Panc1 (cell line): Measurements from ENCODE around the gene BABAM2. TPM values are rescaled to one million over a fixed set of nuclear protein-coding genes. Genes with fewer than 3 reads are reported as not detected.

Experiments
- ATAC-seq: fragments of 200-7000 bp; cut with Tn5 transposase; 2 replicates; pipeline ENCODE4 v1.9.1; 2020; ENCODE audit warnings: mild to moderate bottlenecking, moderate library complexity
- BruUV-seq: library from RNA; stranded (reverse); fragments of 400-500 nt; replicated peaks from 2 replicates; lab custom pipeline; 2021; lab: Mats Ljungman, UMichigan
- CTCF ChIA-PET: fragments of 300-600 bp; sonication (Branson Sonifier 250); formaldehyde crosslinking; loops from one replicate; lab custom pipeline; 2022; ENCODE audit warnings: antibody characterized with exemption; lab: Charles Lee
- POLR2A ChIA-PET: fragments of 300-600 bp; sonication (Branson Sonifier 250); formaldehyde crosslinking; loops from one replicate; lab custom pipeline; 2022; ENCODE audit warnings: antibody characterized with exemption; lab: Charles Lee
- DNase-seq: peaks from one replicate; pipeline ENCODE4 v3.0.0-alpha.2; 2010; ENCODE audit warnings: low read depth, low spot score
- H3K27ac ChIP-seq: 2 replicates; pipeline ENCODE4 v1.5.1; 2011; ENCODE audit warnings: mild to moderate bottlenecking, low read length, inconsistent platforms
- H3K27me3 ChIP-seq: fragments of 200-500 bp; sonication (Bioruptor generic); 2 replicates; pipeline ENCODE4 v1.6.0; 2014; ENCODE audit warnings: low read length, inconsistent platforms; ENCODE audit not compliant: control insufficient read depth, insufficient read depth
- H3K36me3 ChIP-seq: fragments of 200-500 bp; sonication (Bioruptor generic); 2 replicates; pipeline ENCODE4 v1.5.1; 2014; ENCODE audit warnings: inconsistent platforms, mild to moderate bottlenecking, low read length, moderate library complexity; ENCODE audit not compliant: control insufficient read depth, insufficient read depth
- H3K4me1 ChIP-seq: 2 replicates; pipeline ENCODE4 v1.5.1; 2011; ENCODE audit warnings: inconsistent platforms, mild to moderate bottlenecking, low read length, moderate library complexity; ENCODE audit not compliant: control insufficient read depth, insufficient read depth
- H3K4me3 ChIP-seq, 2 experiments: 2 replicates each; pipeline ENCODE4 v1.5.1; 2011 to 2012; ENCODE audit warnings: low read depth in 2 of 2, low read length in 2 of 2, mild to moderate bottlenecking in 2 of 2, inconsistent platforms in 1 of 2, moderate library complexity in 1 of 2
- H3K9me3 ChIP-seq: fragments of 200-500 bp; sonication (Bioruptor generic); 2 replicates; pipeline ENCODE4 v1.5.1; 2014; ENCODE audit warnings: low read depth, mild to moderate bottlenecking, inconsistent platforms, low read length, moderate library complexity; ENCODE audit not compliant: control insufficient read depth, insufficient read depth
- CTCF ChIP-seq: fragments of 450-650 bp; IDR thresholded peaks from 2 replicates; pipeline ENCODE4 v1.5.1; 2017; ENCODE audit warnings: mild to moderate bottlenecking
- POLR2AphosphoS5 ChIP-seq: IDR thresholded peaks from 2 replicates; pipeline ENCODE4 v1.6.1; 2012; ENCODE audit warnings: mild to moderate bottlenecking, low read depth, low read length, moderate library complexity
- REST ChIP-seq, 2 experiments: IDR thresholded peaks; 2 replicates each; pipeline ENCODE4 v1.6.1; 2011 to 2012; ENCODE audit warnings: low read depth in 2 of 2, control low read depth in 1 of 2, low read length in 1 of 2, mild to moderate bottlenecking in 1 of 2, moderate library complexity in 1 of 2; ENCODE audit not compliant: insufficient read depth in 1 of 2
- SIN3A ChIP-seq: IDR thresholded peaks from 2 replicates; pipeline ENCODE4 v1.6.1; 2012; ENCODE audit warnings: low read depth, mild to moderate bottlenecking, low read length, moderate library complexity, borderline replicate concordance; ENCODE audit not compliant: insufficient read depth
- TCF7L2 ChIP-seq: IDR thresholded peaks from 2 replicates; pipeline ENCODE4 v1.6.1; 2011; ENCODE audit warnings: mild to moderate bottlenecking, low read depth, low read length, inconsistent platforms
- in situ Hi-C: cut with HindIII; loops from 2 replicates; pipeline ENCODE4 v1.10.0; 2016; ENCODE audit warnings: low sequenced_read_pairs, low pct_unique_long_range_greater_than_20kb
- intact Hi-C: fragments of 100-400 bp; cut with micrococcal nuclease; formaldehyde crosslinking; loops from one replicate; pipeline ENCODE4 v1.10.0; 2022; ENCODE audit not compliant: unreplicated experiment
- total RNA-seq: library from RNA; stranded (reverse); gene quantifications from one replicate; pipeline ENCODE4 v1.2.1, GENCODE V29; 2021; ENCODE audit not compliant: unreplicated experiment

The BABAM2 gene
- total RNA-seq, 1 experiment from 2014 or later, result 31.2 TPM

- Histone ChIP-seq H3K4me3 (no peak overlapping the region), H3K9me3 (peaks cover 17% of the 10 kb centered on the region; the same call in 1 of the 2 replicates), H3K4me1 (no peaks in the 10 kb centered on the region), H3K36me3 (no peaks in the 10 kb centered on the region), H3K27ac (no peak overlapping the region), H3K27me3 (no peaks in the 10 kb centered on the region)
- intact Hi-C loops, result no loop called here
- ATAC-seq, result no peak
- TF ChIP-seq SIN3A (no peak), CTCF (no peak), REST (IDR thresholded peaks at IDR 0.05; ENCODE audit: insufficient read depth in 1 of 2, low read depth in 2 of 2, low read length in 1 of 2) (no peak), POLR2AphosphoS5 (no peak), TCF7L2 (no peak)
- ChIA-PET POLR2A (no interaction called here), CTCF (no interaction called here)
- DNase-seq, result no peak
- in situ Hi-C loops, result no loop called here
- no TSS peak for BruUV-seq
These were observed 32.9 kb upstream of the BABAM2 start for GRCh38 chr2:27857417-27858172.

- peaks cover 17% of the 10 kb centered on the region; the same call in 1 of the 2 replicates for H3K9me3 ChIP-seq
- no peaks in the 10 kb centered on the region for H3K36me3 ChIP-seq
- BruUV-seq, result no TSS peak
- intact Hi-C loops, result no loop called here
- POLR2A ChIA-PET, result no interaction called here
- DNase-seq (peak; percentile 15), ATAC-seq (no peak)
- H3K4me3 ChIP-seq, result no peak overlapping the region
- CTCF ChIA-PET, result no interaction called here
- in situ Hi-C loops, result no loop called here
- H3K27me3 ChIP-seq, result no peaks in the 10 kb centered on the region
- H3K27ac ChIP-seq, result no peak overlapping the region
- no peaks in the 10 kb centered on the region for H3K4me1 ChIP-seq
- TF ChIP-seq REST (IDR thresholded peaks at IDR 0.05; ENCODE audit: insufficient read depth in 1 of 2, low read depth in 2 of 2, low read length in 1 of 2), result no peak
- no peak for TF ChIP-seq SIN3A
- TF ChIP-seq TCF7L2, result no peak
- TF ChIP-seq CTCF, result no peak
- TF ChIP-seq POLR2AphosphoS5, result no peak
These were observed 30.4 kb upstream of the BABAM2 start for GRCh38 chr2:27860111-27860510.
